ENCODE results near the gene BCAP31.

Gene BCAP31

DNA sequence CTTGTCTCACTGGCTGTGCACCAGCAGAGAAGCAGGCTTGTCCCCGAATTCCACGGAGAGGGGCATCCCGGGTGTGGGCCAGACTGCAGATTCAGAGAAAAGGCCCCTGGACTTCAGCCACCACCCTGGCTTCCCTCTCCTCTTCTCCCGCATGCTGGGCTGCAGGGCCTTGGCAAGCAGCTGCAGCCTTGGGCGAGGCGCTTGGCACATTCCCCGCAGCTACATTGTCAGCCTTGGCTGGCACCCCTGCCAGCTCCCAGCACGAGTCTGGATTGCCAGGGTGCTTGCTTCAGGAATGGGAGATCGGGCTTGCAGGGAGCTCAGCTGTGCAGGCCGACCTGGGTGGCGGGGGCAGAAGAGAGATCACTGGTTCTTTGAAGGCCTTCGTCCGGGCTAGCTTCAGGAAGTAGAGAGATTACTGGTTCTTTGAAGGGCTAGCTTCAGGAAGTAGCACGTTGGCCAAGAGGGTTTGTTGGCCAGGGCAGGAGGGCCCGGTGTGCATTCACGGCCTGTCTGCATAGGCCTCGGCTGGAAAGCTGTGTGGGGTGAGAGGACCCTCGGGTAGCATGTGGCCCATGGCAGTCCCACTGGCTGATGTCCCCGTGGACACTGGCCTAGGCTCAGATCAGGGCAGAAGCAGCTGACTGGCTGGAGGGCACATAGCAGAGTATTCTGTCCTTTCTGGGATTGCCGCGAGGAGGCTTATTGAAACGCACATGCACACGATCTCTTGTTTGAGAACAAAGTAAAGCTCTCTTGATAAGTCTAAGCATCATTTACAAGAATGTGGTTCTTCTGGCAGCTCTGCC is 3.1 kb upstream of the BCAP31 start:
- no peak for DNase-seq (ENCODE audit: extremely low spot score)
- TF ChIP-seq, protein P1, sequence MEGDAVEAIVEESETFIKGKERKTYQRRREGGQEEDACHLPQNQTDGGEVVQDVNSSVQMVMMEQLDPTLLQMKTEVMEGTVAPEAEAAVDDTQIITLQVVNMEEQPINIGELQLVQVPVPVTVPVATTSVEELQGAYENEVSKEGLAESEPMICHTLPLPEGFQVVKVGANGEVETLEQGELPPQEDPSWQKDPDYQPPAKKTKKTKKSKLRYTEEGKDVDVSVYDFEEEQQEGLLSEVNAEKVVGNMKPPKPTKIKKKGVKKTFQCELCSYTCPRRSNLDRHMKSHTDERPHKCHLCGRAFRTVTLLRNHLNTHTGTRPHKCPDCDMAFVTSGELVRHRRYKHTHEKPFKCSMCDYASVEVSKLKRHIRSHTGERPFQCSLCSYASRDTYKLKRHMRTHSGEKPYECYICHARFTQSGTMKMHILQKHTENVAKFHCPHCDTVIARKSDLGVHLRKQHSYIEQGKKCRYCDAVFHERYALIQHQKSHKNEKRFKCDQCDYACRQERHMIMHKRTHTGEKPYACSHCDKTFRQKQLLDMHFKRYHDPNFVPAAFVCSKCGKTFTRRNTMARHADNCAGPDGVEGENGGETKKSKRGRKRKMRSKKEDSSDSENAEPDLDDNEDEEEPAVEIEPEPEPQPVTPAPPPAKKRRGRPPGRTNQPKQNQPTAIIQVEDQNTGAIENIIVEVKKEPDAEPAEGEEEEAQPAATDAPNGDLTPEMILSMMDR (IDR thresholded peaks at IDR 0.05; ENCODE audit: control extremely low read depth, extremely low read depth, low read depth, missing control alignments), result no peak
- CTCF ChIA-PET, result interaction anchor here (1.3 kb wide), 2 partner anchors 9 to 36 kb away, joined by 3 to 5 read pairs; no protein-coding TSS in a partner anchor
- POLR2A ChIA-PET, result no interaction called here

DNA sequence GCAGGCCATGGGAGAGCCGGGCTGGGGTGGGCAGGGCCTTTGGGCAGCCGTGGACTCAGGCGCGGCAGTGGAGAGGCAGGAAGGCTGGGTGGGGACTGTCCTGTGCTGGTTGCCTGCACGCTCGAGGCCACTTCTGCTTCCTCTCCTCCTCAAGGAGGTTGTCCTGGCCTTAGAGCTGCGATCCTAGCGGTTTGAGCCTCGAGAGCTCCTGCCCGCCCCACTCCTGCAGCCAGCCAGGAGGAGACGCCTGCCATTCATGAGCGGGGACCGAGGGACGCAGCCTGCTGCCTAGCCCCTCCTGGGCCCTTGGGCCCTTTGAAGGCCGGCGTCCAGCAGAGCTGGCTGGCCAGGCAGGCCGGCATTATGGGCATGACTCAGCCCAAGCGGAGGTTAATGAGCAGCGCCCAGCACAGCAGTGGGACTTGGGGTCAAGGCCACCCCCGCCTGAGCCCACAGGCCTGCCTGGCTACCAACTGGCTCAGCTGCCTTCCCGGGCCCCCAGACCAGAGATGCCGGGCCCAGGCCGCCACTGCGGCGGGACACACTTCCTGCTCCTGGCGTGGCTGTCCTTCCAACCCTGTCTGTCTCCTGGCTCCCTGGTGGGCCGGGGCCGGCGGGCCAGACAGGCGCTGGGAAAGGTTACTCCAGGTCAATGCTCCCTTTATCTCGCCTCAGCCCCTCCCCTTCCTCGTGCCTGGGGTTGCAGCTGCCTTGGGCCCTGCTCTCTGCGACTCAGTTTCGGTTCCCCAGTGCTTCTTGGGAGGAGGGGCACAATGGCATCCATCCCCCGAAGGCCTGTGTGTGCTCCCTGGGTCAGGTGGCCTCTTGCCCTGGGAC is 2.3 kb upstream of the BCAP31 start:
- POLR2A ChIA-PET, result no interaction called here
- DNase-seq (ENCODE audit: extremely low spot score), result peak; percentile 83

DNA sequence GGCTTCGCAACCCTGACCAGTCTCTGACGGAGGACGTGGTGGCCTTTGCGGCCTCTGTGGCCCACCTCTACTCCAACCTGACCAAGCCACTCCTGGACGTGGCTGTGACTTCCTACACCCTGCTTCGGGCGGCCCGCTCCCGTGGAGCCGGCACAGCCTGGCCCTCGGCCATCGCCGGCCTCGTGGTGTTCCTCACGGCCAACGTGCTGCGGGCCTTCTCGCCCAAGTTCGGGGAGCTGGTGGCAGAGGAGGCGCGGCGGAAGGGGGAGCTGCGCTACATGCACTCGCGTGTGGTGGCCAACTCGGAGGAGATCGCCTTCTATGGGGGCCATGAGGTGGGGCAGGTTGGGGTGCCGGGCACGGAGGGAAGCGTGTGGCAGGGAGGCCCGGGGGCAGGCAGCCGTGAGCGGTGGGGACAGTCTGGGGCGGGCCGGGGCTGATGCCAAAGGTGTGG is 1.7 kb upstream of the BCAP31 start:
- no peak for DNase-seq (ENCODE audit: extremely low spot score)
- ChIA-PET CTCF (no interaction called here), POLR2A (no interaction called here)
- TF ChIP-seq, protein P1 (IDR thresholded peaks at IDR 0.05; ENCODE audit: control extremely low read depth, extremely low read depth, low read depth, missing control alignments), result no peak

More for the DNA sequence above, 2.3 kb upstream of the BCAP31 start:
- CTCF ChIA-PET, result interaction anchor here (1.3 kb wide), 1 partner anchor 9 kb away, joined by 5 read pairs; no protein-coding TSS in a partner anchor
- TF ChIP-seq, protein P1 (IDR thresholded peaks at IDR 0.05; ENCODE audit: control extremely low read depth, extremely low read depth, low read depth, missing control alignments), result no peak

DNA sequence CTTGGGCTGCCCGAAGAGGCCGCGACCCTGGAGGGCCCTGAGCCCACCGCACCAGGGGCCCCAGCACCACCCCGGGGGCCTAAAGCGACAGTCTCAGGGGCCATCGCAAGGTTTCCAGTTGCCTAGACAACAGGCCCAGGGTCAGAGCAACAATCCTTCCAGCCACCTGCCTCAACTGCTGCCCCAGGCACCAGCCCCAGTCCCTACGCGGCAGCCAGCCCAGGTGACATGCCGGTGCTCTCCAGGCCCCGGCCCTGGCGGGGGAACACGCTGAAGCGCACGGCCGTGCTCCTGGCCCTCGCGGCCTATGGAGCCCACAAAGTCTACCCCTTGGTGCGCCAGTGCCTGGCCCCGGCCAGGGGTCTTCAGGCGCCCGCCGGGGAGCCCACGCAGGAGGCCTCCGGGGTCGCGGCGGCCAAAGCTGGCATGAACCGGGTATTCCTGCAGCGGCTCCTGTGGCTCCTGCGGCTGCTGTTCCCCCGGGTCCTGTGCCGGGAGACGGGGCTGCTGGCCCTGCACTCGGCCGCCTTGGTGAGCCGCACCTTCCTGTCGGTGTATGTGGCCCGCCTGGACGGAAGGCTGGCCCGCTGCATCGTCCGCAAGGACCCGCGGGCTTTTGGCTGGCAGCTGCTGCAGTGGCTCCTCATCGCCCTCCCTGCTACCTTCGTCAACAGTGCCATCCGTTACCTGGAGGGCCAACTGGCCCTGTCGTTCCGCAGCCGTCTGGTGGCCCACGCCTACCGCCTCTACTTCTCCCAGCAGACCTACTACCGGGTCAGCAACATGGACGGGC is 1.0 kb upstream of the BCAP31 start:
- TF ChIP-seq, protein P1 (IDR thresholded peaks at IDR 0.05; ENCODE audit: control extremely low read depth, extremely low read depth, low read depth, missing control alignments), result no peak
- ChIA-PET CTCF (no interaction called here), POLR2A (no interaction called here)
- peak; percentile 30 for DNase-seq (ENCODE audit: extremely low spot score)

DNA sequence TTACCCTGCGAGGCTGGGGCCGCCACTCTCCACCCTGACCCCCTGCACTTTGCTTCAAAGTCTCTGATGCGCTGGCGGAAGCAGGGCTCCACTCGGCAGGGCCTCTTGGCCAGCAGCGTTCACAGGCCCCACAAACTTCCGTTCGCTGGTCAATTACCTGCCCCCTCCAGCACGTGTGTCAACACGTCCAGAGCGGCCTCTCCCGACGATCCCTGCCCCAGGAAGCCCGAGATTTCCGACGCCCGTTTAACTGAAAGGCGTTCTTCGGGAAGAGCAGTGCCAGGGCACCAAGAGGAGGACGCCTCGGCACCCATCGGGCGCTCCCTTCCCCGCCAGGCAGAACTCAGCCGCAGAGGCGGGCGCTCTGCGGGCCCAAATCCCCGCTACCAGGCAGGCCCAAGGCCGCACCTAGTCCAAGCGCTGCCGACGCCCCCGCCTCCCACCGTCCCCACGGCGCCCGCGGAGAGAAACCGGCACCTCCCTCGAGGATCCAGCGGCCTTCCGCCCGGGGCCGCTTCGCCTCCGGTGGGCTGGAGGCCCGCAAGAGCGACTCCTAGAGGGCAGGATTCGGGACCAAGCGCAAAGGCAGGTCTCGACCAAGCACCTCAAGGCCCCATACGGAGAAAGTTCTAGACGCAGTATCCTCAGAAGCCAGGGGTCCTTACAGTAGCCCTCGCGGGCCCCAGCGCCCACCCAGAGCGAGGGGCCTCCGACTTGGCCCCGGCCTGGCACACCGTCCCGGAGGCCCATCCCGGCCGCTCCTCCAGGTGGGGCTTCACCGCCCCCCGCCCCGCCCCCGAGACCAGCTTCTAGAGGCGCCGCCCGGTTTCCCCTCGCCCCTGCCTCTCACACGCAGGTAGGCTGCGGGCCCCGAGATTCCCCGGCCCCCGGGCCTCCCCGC is 586 bp downstream of the BCAP31 start:
- DNase-seq (ENCODE audit: extremely low spot score), result peak; percentile 65
- ChIA-PET CTCF (interaction anchor here (1.5 kb wide), 1 partner anchor 56 kb away, joined by 3 read pairs; no protein-coding TSS in a partner anchor), POLR2A (no interaction called here)
- TF ChIP-seq, protein P1 (IDR thresholded peaks at IDR 0.05; ENCODE audit: control extremely low read depth, extremely low read depth, low read depth, missing control alignments), result peak; percentile 51
